Colonic mucosa (tissue), 4 donors: Measurements from ENCODE around the gene ZER1. TPM values are rescaled to one million over a fixed set of nuclear protein-coding genes. Genes with fewer than 3 reads are reported as not detected.
A peak's percentile ranks its signal among the peaks of the same experiment; 100 is the strongest.
"Not testable (repeated sequence)": the region's sequence is repeated elsewhere in the genome, so short reads cannot be mapped to it uniquely, and the experiment has no call there.

Experiments used
- DNase-seq: peaks from one replicate; pipeline ENCODE4 v3.0.0-alpha.2; 2020
- H3K27ac ChIP-seq: fragments of 200-600 bp; one replicate; pipeline ENCODE4 v1.8.0; 2021
- H3K27me3 ChIP-seq: fragments of 200-600 bp; one replicate; pipeline ENCODE4 v1.8.0; 2021
- H3K36me3 ChIP-seq: fragments of 200-600 bp; one replicate; pipeline ENCODE4 v1.8.0; 2021
- H3K4me1 ChIP-seq: fragments of 200-600 bp; one replicate; pipeline ENCODE4 v1.8.0; 2021; ENCODE audit warnings: mild to moderate bottlenecking
- H3K4me3 ChIP-seq: fragments of 200-600 bp; one replicate; pipeline ENCODE4 v1.8.0; 2021
- H3K9ac ChIP-seq, 2 donors: one replicate each; pipeline ENCODE4 v1.7.0; 2013; ENCODE audit warnings: control low read depth in 2 of 2, low read depth in 2 of 2, low read length in 2 of 2
- H3K9me3 ChIP-seq: fragments of 200-600 bp; one replicate; pipeline ENCODE4 v1.8.0; 2021
- intact Hi-C: fragments of 100-400 bp; cut with DNase I; formaldehyde crosslinking; loops from one replicate; pipeline ENCODE4 v1.14.1; 2022
- total RNA-seq, 2 donors: library from RNA; stranded (reverse); fragmentation: NEBNext Ultra II Directional in 1 of 2; extraction: Animal tissue kit (Norgen Biotek cat#: 25700) in 1 of 2; gene quantifications; one replicate each; pipeline ENCODE4 v1.2.1, GENCODE V29; 2021
- TF ChIP-seq, protein P1 (sequence below): fragments of 200-600 bp; IDR thresholded peaks from one replicate; pipeline ENCODE4 v1.8.0; 2022; ENCODE audit warnings: antibody characterized with exemption, mild to moderate bottlenecking
- donor health status: healthy.
- donor health status: DM: no; HTN: no; CAD: no.
- donor health status: DM: no; HTN: no; CAD: no.

The ZER1 gene
- total RNA-seq, 2 donors from 2014 or later: 35.1 to 54.7 TPM

DNA sequence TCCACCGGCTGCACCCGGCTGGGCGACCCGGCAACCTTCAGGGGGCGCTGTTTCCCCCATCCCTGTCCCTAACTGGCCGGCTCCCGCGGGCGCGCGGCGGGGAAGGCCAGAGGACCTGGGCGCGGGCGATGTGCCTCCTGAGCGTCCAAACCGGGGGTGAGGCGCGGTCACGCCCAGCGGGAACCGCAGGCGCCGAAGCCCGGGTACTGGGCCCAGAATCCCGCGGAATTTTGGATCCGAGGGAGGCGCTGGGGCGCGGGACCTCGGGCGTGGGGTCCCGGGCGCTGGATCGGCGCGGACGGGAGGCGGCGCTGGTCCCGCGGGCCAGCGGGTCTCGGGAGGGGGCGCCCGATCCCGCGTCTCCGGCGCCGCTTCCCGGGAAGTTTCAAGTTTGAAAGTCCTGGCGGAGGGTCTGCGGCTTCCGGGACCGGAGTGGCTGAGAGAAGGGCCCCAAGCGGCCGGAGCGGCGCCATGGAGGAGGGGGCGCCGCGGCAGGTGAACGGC is 69.2 kb downstream of the ZER1 start, which contains the start of gene PKN3:
PKN3 (plus strand) TSS at position 59 of the 504 bp plus-strand sequence; CDS start at position 472, 413 bp downstream.
- H3K9ac ChIP-seq: peak within 1 kb of the TSS; percentile 63 to 78
- H3K9me3 ChIP-seq: no peaks in the 10 kb centered on the region
- no peaks in the 10 kb centered on the region for H3K4me1 ChIP-seq
- no peaks in the 10 kb centered on the region for H3K27me3 ChIP-seq
- H3K27ac ChIP-seq: no peak within 1 kb of the TSS
- TF ChIP-seq, protein P1, sequence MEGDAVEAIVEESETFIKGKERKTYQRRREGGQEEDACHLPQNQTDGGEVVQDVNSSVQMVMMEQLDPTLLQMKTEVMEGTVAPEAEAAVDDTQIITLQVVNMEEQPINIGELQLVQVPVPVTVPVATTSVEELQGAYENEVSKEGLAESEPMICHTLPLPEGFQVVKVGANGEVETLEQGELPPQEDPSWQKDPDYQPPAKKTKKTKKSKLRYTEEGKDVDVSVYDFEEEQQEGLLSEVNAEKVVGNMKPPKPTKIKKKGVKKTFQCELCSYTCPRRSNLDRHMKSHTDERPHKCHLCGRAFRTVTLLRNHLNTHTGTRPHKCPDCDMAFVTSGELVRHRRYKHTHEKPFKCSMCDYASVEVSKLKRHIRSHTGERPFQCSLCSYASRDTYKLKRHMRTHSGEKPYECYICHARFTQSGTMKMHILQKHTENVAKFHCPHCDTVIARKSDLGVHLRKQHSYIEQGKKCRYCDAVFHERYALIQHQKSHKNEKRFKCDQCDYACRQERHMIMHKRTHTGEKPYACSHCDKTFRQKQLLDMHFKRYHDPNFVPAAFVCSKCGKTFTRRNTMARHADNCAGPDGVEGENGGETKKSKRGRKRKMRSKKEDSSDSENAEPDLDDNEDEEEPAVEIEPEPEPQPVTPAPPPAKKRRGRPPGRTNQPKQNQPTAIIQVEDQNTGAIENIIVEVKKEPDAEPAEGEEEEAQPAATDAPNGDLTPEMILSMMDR: peak; percentile 84
- DNase-seq: peak; percentile 93
- no peaks in the 10 kb centered on the region for H3K36me3 ChIP-seq
- intact Hi-C loops: no loop called here
- peak within 1 kb of the TSS; percentile 80 for H3K4me3 ChIP-seq

DNA sequence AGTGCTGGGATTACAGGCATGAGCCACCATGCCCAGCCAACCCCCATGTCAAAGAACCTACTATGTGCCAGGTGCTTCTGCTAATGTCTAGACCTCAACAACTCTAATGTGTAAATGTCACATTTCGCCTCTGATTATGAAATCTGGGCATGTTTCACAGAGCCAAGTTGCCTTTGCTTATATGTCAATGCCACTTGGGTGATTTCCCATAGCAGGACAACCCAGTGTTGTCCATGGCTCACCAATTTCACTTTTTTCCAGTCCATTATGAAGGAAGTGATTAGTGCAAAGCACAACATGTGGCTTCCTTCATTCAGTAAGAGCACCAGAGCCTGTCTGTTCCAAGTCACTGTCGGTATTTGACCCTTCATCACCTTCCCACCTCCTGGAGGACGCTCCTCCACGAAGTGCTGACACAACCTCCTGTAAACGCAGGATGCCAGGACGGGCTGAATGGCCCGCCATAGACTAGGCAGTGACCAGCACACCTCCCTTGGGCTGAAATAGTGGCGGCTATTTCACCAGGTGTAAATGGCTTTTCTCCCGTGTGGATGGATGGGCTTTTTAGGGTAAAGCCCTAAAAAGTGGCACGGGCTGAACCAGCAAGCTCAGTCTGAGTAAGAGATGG is 70.4 kb downstream of the ZER1 start:
- DNase-seq: no peak
- TF ChIP-seq, protein P1: no peak
- Histone ChIP-seq H3K9ac (no peak overlapping the region), H3K27me3 (no peaks in the 10 kb centered on the region), H3K36me3 (no peaks in the 10 kb centered on the region), H3K4me3 (no peak overlapping the region), H3K4me1 (no peaks in the 10 kb centered on the region), H3K9me3 (no peaks in the 10 kb centered on the region), H3K27ac (no peak overlapping the region)
- intact Hi-C loops: no loop called here

DNA sequence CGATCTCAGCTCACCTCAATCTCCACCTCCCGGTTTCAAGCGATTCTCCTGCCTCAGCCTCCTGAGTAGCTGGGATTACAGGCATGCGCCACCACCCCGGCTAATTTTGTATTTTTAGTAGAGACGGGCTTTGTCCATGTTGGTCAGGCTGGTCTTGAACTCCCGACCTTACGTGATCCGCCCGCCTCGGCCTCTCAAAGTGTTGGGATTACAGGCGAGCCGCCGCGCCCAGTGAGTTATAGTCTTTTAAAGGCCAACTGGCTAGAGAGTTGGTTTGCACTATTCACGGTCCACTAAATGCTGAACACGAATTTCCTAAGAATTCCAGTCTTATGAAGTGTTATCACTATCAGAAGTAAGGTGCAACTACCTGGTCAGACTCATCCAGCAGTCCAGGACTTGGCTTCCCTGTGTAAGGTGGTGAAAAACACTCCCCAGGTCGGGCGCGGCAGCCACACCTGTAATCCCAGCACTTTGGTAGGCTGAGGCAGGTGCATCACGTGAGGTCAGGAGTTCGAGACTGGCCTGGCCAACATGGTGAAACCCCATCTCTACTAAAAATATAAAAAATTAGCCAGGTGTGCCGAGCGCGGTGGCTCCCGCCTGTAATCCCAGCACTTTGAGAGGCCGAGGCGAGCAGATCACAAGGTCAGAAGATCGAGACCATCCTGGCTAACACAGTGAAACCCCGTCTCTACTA is 72.5 kb downstream of the ZER1 start:
- H3K9ac ChIP-seq, H3K4me3 ChIP-seq, H3K27ac ChIP-seq, intact Hi-C loops, H3K9me3 ChIP-seq, H3K36me3 ChIP-seq, H3K4me1 ChIP-seq, H3K27me3 ChIP-seq, DNase-seq: not testable (repeated sequence)

DNA sequence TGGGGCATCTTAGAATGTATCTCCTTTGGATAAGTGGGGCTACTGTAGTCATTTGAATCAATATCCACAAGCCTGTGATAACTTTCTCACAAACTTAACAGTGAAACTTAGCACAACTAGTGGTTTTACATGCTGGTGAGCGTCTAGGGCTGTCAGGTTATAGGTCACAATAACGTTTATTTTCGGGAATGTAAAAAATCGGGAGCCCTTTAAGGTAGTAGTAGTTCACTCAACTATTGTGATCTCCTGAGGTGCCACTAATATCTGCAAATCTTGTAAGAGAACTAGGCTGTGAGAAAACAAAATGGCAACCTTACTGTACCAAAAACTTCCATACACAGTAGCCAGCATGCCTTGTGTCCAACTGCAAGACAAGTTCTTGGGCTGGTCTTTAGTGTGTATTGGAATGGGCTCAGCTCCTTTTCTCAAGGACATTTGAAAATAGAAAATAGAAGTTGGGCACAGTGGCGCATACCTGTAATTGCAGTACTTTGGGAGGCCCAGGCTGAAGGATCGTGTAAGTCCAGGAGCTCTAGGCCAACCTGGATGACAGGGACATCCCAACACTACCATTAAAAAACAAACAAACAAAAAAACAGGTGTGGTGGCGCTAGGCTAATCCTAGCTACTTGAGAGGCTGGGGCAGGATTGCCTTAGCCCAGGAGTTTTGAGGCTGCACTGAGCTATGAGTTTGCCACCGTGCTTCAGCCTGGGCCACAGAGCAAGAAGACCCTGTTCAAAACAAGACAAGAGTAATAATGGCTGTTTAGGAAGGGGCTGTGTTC is 74.6 kb downstream of the ZER1 start:
- Histone ChIP-seq H3K9me3 (no peaks in the 10 kb centered on the region), H3K9ac (no peak overlapping the region)
- intact Hi-C loops: no loop called here

DNA sequence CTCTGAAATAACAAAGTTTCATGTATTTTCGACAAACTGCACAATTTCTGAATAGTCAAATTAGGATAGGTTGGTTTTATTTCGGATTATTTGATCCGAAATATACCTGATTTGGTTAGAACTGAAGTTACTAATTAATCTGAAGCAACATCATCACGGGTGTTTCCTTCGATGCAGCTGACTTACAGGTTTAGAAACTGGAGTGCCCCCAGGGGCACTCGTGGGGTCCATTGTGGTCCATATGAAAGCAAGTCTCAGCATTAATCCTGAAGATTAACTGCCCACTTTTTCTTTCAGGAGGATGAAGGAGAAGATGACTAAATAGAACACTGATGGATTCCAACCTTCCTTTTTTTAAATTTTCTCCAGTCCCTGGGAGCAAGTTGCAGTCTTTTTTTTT is 77.4 kb downstream of the ZER1 start:
- Histone ChIP-seq H3K27ac (no peak overlapping the region), H3K9ac (no peak overlapping the region), H3K36me3 (peaks cover 6% of the 10 kb centered on the region), H3K4me3 (no peak overlapping the region), H3K4me1 (peaks cover 5% of the 10 kb centered on the region), H3K27me3 (no peaks in the 10 kb centered on the region), H3K9me3 (no peaks in the 10 kb centered on the region)
- TF ChIP-seq, protein P1: no peak
- DNase-seq: no peak
- intact Hi-C loops: no loop called here

More for the DNA sequence above, 74.6 kb downstream of the ZER1 start:
- no peak for DNase-seq
- H3K27me3 ChIP-seq: no peaks in the 10 kb centered on the region
- H3K4me1 ChIP-seq: no peaks in the 10 kb centered on the region
- H3K36me3 ChIP-seq: peaks cover 6% of the 10 kb centered on the region
- H3K4me3 ChIP-seq: no peak overlapping the region
- TF ChIP-seq, protein P1: no peak
- H3K27ac ChIP-seq: no peak overlapping the region

DNA sequence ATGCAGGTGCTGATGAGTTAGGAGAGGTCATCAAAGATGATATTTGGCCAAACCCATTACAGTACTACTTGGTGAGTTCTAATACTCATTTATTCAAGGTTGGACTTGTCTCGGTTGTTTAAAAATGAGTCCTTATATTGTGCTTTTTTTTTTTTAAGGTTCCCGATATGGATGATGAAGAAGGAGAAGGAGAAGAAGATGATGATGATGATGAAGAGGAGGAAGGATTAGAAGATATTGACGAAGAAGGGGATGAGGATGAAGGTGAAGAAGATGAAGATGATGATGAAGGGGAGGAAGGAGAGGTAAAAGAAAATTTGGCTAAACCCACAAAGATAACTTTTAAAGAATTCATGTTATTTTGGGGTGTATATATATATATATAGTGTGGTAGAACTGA is 78.0 kb downstream of the ZER1 start:
- intact Hi-C loops, H3K4me3 ChIP-seq, H3K27ac ChIP-seq, H3K36me3 ChIP-seq, H3K4me1 ChIP-seq, DNase-seq, H3K9ac ChIP-seq, H3K9me3 ChIP-seq, H3K27me3 ChIP-seq: not testable (repeated sequence)
